MM.1S (cell line): Measurements from ENCODE around the gene CAMK1.

ENCODE experiments used
- DNase-seq: peaks from one replicate; pipeline ENCODE4 v3.0.0-alpha.2; 2015
- H2AFZ ChIP-seq: fragments of 300-600 bp; sonication (generic); 2 replicates; pipeline ENCODE4 v1.6.0; 2016; ENCODE audit warnings: antibody characterized with exemption, low read length
- H3F3A ChIP-seq: fragments of 300-600 bp; sonication (generic); 2 replicates; pipeline ENCODE4 v1.6.1; 2016; ENCODE audit warnings: mild to moderate bottlenecking, antibody characterized with exemption, low read length, moderate library complexity, mixed read lengths; ENCODE audit not compliant: insufficient read depth
- H3K27ac ChIP-seq: fragments of 300-600 bp; sonication (generic); 2 replicates; pipeline ENCODE4 v1.5.1; 2016; ENCODE audit warnings: mild to moderate bottlenecking, low read length
- H3K27me3 ChIP-seq: fragments of 300-600 bp; sonication (generic); replicated peaks from 2 replicates; pipeline ENCODE4 v1.6.0; 2016; ENCODE audit warnings: low read length; ENCODE audit not compliant: insufficient read depth
- H3K36me3 ChIP-seq: fragments of 300-600 bp; sonication (generic); replicated peaks from 2 replicates; pipeline ENCODE4 v1.6.1; 2016; ENCODE audit warnings: mild to moderate bottlenecking, low read length, mixed read lengths; ENCODE audit not compliant: insufficient read depth
- H3K4me1 ChIP-seq: fragments of 300-600 bp; sonication (generic); 2 replicates; pipeline ENCODE4 v1.6.1; 2016; ENCODE audit warnings: low read length, mixed read lengths
- H3K4me2 ChIP-seq: fragments of 300-600 bp; sonication (generic); 2 replicates; pipeline ENCODE4 v1.6.0; 2016; ENCODE audit warnings: low read depth, low read length
- H3K4me3 ChIP-seq: fragments of 300-600 bp; sonication (generic); 2 replicates; pipeline ENCODE4 v1.5.1; 2016; ENCODE audit warnings: low read length, mixed read lengths
- H3K79me2 ChIP-seq: fragments of 300-600 bp; sonication (generic); 2 replicates; pipeline ENCODE4 v1.6.1; 2016; ENCODE audit warnings: mixed run types, low read length, mixed read lengths
- H3K9ac ChIP-seq: fragments of 300-600 bp; sonication (generic); 2 replicates; pipeline ENCODE4 v1.6.1; 2016; ENCODE audit warnings: low read length, mixed read lengths
- H3K9me2 ChIP-seq: fragments of 300-600 bp; sonication (generic); replicated peaks from 2 replicates; pipeline ENCODE4 v1.6.1; 2016; ENCODE audit warnings: mild to moderate bottlenecking, low read length, mixed read lengths; ENCODE audit not compliant: insufficient read depth
- H3K9me3 ChIP-seq: fragments of 300-600 bp; sonication (generic); replicated peaks from 2 replicates; pipeline ENCODE4 v1.6.1; 2016; ENCODE audit warnings: mild to moderate bottlenecking, low read length, mixed read lengths; ENCODE audit not compliant: insufficient read depth
- H4K20me1 ChIP-seq: fragments of 300-600 bp; sonication (generic); 2 replicates; pipeline ENCODE4 v1.6.1; 2016; ENCODE audit warnings: mild to moderate bottlenecking, low read length, moderate library complexity, mixed read lengths; ENCODE audit not compliant: insufficient read depth
- EZH2 ChIP-seq: fragments of 300-600 bp; sonication (generic); optimal IDR thresholded peaks from 2 replicates; pipeline ENCODE3; 2017; ENCODE audit warnings: low read depth, mild to moderate bottlenecking, antibody characterized with exemption, low read length, mixed read lengths
- EZH2phosphoT487 ChIP-seq: fragments of 300-600 bp; sonication (generic); IDR thresholded peaks from 2 replicates; pipeline ENCODE4 v1.6.1; 2018; ENCODE audit warnings: antibody characterized with exemption, low read length
- TF ChIP-seq, protein P1 (sequence below): fragments of 300-600 bp; sonication (generic); IDR thresholded peaks from 2 replicates; pipeline ENCODE4 v1.5.1; 2016; ENCODE audit warnings: antibody characterized with exemption, low read length, mixed read lengths

CAMK1 gene

DNA sequence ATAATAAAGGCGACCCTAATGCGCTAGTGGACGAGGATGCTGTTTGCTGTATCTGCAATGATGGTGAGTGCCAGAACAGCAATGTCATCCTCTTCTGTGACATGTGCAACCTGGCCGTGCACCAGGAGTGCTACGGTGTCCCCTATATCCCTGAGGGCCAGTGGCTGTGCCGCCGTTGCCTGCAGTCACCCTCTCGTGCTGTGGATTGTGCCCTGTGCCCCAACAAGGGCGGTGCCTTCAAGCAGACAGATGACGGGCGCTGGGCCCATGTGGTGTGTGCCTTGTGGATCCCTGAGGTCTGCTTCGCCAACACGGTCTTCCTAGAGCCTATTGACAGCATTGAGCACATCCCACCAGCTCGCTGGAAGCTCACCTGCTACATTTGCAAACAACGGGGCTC, 30.6 kb downstream of the CAMK1 start:
- no peaks in the 10 kb centered on the region for H3K9me3 ChIP-seq
- H3K9ac ChIP-seq = no peak overlapping the region
- H3K4me2 ChIP-seq = no peak overlapping the region
- no peak overlapping the region for H2AFZ ChIP-seq
- no peaks in the 10 kb centered on the region for H4K20me1 ChIP-seq
- H3K9me2 ChIP-seq = no peaks in the 10 kb centered on the region
- H3F3A ChIP-seq = no peaks in the 10 kb centered on the region
- peaks cover 19% of the 10 kb centered on the region for H3K36me3 ChIP-seq
- H3K27ac ChIP-seq = no peak overlapping the region
- DNase-seq = no peak
- H3K27me3 ChIP-seq = no peaks in the 10 kb centered on the region
- no peak overlapping the region for H3K4me3 ChIP-seq
- peaks cover 46% of the 10 kb centered on the region for H3K79me2 ChIP-seq
- no peak for TF ChIP-seq EZH2
- no peak for TF ChIP-seq EZH2phosphoT487
- TF ChIP-seq, protein P1, sequence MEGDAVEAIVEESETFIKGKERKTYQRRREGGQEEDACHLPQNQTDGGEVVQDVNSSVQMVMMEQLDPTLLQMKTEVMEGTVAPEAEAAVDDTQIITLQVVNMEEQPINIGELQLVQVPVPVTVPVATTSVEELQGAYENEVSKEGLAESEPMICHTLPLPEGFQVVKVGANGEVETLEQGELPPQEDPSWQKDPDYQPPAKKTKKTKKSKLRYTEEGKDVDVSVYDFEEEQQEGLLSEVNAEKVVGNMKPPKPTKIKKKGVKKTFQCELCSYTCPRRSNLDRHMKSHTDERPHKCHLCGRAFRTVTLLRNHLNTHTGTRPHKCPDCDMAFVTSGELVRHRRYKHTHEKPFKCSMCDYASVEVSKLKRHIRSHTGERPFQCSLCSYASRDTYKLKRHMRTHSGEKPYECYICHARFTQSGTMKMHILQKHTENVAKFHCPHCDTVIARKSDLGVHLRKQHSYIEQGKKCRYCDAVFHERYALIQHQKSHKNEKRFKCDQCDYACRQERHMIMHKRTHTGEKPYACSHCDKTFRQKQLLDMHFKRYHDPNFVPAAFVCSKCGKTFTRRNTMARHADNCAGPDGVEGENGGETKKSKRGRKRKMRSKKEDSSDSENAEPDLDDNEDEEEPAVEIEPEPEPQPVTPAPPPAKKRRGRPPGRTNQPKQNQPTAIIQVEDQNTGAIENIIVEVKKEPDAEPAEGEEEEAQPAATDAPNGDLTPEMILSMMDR = no peak
- no peaks in the 10 kb centered on the region for H3K4me1 ChIP-seq

GRCh38 chr3:9736831-9737230, 32.9 kb downstream of the CAMK1 start:
- Histone ChIP-seq H3K4me3 (no peak overlapping the region), H3K27me3 (no peaks in the 10 kb centered on the region), H3K4me2 (no peak overlapping the region), H4K20me1 (no peaks in the 10 kb centered on the region), H3K36me3 (peaks cover 21% of the 10 kb centered on the region; the same call in 1 of the 2 replicates), H3K9me2 (no peaks in the 10 kb centered on the region), H3K9ac (no peak overlapping the region), H3K27ac (no peak overlapping the region), H2AFZ (no peak overlapping the region), H3K9me3 (no peaks in the 10 kb centered on the region), H3F3A (no peaks in the 10 kb centered on the region), H3K79me2 (peaks cover 69% of the 10 kb centered on the region), H3K4me1 (peaks cover 10% of the 10 kb centered on the region)
- DNase-seq = no peak
- TF ChIP-seq EZH2 (no peak), EZH2phosphoT487 (no peak)
- TF ChIP-seq, protein P1 = no peak

GRCh38 chr3:9732740-9733115, 37.0 kb downstream of the CAMK1 start:
- H3K9ac ChIP-seq = peak overlapping the region; percentile 97; the same call in 1 of the 2 replicates
- no peak overlapping the region for H2AFZ ChIP-seq

More at GRCh38 chr3:9732740-9733115, 37.0 kb downstream of the CAMK1 start:
- no peaks in the 10 kb centered on the region for H4K20me1 ChIP-seq
- H3K4me2 ChIP-seq = peak overlapping the region; percentile 98
- DNase-seq = no peak
- H3K4me3 ChIP-seq = peak overlapping the region; percentile 98
- peaks cover 57% of the 10 kb centered on the region for H3K79me2 ChIP-seq
- H3K27me3 ChIP-seq = no peaks in the 10 kb centered on the region
- H3F3A ChIP-seq = no peaks in the 10 kb centered on the region
- peaks cover 10% of the 10 kb centered on the region for H3K4me1 ChIP-seq
- no peak overlapping the region for H3K27ac ChIP-seq
- TF ChIP-seq, protein P1 = no peak
- TF ChIP-seq EZH2 (no peak), EZH2phosphoT487 (no peak)
- H3K36me3 ChIP-seq = peaks cover 7% of the 10 kb centered on the region; the same call in 1 of the 2 replicates
- H3K9me3 ChIP-seq = no peaks in the 10 kb centered on the region
- no peaks in the 10 kb centered on the region for H3K9me2 ChIP-seq
